Measurements from ENCODE around the gene NUDT16L1.

Gene NUDT16L1

DNA sequence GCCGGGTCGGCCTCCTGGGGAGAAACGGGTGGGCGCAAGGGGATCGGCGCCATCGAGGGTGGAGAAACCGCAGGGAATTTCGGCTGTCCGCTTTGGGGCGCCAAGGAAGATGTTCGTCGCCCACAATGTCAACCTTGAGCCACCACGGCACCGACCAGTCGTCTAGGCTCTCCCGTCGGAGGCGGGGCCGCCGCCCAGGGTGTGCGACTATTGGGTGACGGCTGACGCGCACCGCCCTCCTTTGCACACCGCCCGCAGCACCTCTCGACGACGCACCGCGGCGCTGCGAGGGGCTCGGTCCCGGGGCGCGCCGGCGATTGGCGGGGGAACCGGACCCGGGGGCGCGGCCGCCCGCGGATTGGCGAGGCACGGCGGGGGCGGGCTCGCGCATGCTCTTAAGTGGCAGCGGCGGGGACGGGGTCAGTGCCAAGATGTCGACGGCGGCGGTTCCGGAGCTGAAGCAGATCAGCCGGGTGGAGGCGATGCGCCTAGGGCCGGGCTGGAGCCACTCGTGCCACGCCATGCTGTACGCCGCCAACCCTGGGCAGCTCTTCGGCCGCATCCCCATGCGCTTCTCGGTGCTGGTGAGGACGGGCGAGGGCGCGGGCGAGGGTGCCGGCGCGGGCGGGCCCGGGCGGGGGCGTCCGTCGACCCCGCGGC is at the start of gene NUDT16L1:
Gene NUDT16L1 (plus strand): TSS at position 267 of the 660 bp plus-strand sequence. CDS start 165 bp downstream, at position 432.
- peak; percentile 98 for DNase-seq

DNA sequence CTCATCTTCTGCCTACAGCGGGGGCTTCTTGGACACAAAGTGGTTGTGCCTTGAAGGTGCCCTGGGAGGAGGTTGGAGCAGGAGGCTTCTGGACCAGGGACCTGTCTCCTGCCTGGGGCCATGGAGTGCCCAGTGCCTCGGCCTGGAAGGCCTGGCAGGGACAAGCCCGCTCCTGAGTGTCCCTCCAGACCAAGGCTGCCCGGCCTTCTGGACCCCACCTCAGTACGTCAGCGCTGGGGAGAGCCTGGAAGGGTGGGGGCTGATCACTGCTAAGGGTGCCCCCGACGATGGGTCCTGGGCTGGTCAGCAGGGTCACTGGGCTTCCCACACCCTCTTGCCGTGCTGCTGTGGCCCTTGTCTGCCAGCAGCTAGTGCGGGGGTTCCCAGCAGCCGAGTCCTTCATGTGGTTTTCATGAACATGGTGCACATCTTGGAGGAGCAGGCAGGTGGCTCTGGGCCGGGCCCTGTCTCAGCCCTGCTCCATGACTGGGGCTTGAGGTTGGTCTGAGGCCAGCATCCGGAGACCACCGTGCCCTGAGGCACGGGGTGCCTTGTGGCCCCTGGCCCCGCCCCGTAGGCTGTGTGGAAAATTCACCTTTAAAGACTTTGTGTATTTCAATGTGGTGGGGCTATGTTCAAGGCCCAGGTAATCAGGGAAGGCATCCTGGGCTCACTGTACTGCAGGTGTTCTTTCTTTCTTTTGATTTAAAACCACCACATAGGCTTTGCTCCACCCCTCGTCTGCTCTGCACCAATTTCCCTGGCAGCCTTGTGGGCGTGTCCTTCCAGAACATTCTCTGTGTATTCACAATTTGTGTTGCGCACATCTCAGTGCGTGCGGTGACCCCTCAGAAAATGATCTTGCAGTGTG is 46.4 kb upstream of the NUDT16L1 start:
- DNase-seq: peak; percentile 25

DNA sequence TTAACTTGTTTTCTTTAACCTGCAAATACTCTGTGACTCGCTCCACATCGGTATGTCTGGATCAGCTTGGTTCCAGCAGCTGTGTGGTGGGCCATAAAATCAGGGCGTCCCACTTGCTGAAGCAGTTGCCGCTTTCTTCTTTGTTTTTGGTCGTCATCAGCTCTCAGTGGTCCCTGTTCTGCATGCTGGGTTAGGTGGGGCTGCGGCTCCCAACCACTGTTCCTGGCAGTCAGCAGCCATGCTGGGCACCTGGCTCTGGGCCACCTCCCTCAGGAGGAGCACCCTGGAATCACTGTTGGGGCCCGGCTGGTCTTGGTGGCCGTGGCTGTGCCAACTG is 45.8 kb upstream of the NUDT16L1 start:
- no peak for DNase-seq

GRCh38 chr16:4648917-4649316 is 44.4 kb upstream of the NUDT16L1 start:
- no peak for DNase-seq

DNA sequence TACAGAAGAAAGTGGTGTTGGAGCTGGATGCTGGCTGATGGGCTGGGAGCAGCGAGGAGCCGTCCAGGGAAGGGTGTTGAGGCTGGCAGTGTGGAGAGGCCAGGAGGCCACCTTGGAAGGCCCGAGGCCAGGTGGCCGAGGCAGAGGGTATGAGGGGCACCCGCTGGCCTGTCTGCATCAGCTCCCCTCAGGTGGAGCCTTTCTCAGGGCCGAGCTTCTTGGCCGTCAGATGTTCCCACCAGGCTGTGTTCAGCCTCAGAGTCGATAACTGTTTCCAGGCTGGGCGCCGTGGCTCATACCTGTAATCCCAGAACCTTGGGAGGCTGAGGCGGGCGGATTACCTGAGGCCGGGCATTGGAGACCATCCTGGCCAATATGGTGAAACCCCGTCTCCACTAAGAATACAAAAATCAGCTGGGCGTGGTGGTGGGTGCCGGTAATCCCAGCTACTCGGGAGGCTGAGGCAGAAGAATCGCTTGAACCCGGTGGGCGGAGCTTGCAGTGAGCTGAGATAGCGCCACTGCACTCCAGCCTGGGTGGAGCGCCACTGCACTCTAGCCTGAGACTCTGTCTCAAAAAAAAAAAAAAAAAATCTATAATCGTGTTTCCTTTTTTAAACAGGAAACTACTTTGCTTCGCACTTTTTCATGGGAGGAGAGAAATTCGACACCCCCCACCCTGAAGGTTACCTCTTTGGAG is 43.5 kb upstream of the NUDT16L1 start:
- peak; percentile 23 for DNase-seq

DNA sequence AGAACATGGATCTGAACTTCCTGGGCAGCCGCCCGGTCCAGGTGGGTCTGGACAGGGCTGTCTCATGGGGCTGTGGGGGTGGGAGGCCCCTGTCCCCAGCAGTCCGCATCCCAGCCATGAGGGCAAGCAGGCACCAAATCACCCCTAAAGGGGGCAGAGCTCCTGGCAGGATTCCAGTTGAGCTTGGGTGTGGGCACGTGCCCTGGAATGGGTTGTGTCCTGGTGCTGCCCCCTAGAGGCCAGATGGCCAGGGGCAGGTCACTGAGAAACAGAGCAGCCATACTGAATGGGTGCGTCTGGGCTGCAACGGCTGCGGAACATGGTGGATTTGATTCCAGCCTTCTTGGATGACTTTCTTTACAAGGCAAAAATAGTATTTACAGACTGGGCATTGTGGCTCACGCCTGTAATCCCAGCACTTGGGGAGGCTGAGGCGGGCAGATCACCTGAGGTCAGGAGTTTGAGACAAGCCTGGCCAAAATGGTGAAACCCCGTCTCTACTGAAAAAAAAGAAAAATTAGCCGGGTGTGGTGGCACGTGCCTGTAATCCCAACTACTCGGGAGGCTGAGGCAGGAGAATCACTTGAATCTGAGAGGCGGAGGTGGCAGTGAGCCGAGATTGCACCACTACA is 42.8 kb upstream of the NUDT16L1 start:
- DNase-seq: peak; percentile 78

DNA sequence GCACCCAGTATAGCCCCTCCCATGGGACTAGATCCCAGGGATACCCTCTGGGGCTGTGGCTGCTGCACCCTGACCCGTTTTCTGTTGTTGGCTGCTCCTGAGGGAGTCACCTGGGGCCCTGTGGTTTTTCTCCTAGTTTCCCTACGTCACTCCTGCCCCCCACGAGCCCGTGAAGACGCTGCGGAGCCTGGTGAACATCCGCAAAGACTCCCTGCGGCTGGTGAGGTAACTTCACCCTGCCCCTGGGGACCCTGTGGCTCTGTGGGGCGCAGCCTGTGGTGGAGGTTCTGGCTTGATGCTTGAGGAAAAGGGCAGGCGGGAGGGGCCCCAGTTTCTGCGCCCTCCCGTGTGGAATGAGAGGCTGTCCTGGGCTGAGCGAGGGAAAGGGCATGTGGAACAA is 41.5 kb upstream of the NUDT16L1 start:
- DNase-seq: no peak

GRCh38 chr16:4652561-4652960 is 40.8 kb upstream of the NUDT16L1 start:
- DNase-seq: no peak

- DNase-seq: no peak
Measured at GRCh38 chr16:4654011-4654963, 39.1 kb upstream of the NUDT16L1 start.

DNA sequence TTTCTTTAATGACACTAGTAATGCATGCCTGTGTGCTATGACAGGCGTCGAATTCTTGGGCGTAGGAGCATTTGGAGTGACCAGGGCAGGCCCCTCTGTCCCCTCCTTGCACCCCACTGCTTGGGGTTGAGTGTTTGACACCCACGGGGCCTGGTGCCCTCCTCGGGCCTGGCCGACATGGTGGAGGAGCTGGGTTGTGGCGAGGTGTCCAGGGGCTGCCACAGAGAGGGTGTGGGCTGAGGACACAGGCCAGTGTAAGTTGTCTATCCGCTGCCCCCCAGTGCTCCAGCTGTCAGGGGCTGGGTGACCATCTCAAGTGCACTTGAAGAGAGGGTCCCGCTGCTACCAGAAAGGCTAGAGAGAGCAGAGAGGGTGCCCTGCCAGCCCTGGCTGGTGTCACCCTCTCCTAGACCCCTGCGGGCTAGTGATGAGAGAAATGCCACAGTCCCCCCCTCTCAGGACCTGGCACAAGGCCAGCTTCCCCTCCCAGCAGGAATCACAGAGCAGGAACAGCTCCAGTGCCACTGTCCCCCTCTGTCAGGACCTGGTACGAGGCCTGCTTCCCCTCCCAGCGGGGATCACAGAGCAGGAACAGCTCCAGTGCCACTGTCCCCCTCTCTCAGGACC is 38.3 kb upstream of the NUDT16L1 start:
- DNase-seq: no peak

DNA sequence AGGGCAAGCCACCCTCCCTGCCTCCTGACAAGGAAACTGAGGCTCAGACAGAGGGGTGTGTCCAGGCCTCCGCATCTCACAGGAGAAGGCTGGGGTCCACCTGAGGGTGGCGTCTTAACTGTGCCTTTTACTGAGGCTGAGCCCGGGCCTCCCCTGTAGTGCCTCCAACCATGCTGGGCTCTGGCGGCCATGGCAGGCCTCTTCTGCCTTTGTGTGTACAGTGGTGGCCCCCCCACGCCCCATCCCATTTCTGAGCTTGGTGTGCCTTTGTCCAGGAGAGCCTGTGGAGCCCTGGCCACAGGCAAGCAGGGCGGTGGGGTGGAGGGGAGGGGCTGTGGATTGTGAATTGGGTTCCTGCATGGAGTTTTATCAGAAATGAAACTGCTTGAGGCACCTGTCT is 37.6 kb upstream of the NUDT16L1 start:
- no peak for DNase-seq

GRCh38 chr16:4656221-4656620 is 37.1 kb upstream of the NUDT16L1 start:
- no peak for DNase-seq

- no peak for DNase-seq
Measured at GRCh38 chr16:4656695-4657686, 36.4 kb upstream of the NUDT16L1 start.

DNA sequence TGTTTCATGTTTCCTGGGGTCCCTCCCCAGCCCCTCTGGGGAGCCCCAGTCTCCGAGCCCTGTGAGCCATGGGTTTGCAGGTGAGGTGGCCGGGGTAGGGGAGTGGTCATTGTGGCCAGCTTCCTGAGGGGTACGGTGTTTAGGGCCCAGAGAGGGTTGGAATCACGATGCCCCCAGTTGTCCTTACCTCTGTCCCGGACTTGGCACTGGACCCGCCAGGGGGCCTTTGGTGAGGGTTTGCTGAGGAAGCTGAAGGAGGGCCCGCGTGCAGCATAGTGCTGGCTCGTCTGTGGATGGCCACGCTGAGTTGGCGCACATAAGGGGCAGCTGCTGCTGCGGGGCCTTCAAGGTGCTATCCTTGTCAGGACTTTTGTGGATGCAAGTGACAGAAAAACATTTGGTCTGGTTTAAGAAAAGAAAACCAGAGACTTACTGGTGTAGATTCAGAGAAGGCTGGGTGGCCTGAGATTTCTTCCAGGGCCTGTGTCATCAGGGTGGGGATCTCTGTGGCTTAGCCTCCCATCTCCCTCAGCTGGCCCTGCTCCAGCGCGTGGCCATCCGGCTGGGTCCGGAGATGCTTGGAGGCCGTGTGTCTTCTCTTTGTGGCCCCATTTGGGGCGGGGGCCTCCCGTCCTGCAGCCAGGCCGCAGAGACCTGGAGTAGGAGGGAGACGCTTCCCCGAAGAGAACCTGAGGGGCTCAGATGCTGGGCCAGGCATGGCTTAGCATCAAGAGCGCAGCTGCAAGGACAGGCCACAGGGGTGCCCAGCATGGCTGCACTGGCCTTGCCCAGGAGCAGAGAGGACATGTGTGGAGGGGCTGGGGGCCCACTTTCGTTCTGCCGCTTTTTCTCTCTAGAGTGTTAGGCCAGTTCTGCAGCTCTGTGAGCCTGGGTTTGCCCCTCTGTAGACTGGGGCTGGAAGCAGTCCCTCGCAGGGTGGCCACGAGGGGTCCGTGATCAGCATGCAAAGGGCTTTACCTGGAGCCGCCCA is 33.7 kb upstream of the NUDT16L1 start:
- DNase-seq: no peak

- DNase-seq: peak; percentile 75
Measured at GRCh38 chr16:4660454-4661007, 32.8 kb upstream of the NUDT16L1 start.

- no peak for DNase-seq
Measured at GRCh38 chr16:4661661-4662060, 31.7 kb upstream of the NUDT16L1 start.

- no peak for DNase-seq
Measured at GRCh38 chr16:4663465-4663776, 29.9 kb upstream of the NUDT16L1 start.

GRCh38 chr16:4663777-4664465 is 29.4 kb upstream of the NUDT16L1 start:
- DNase-seq: peak; percentile 22
